Measurements from ENCODE around the gene ZNF19. TPM values are rescaled to one million over a fixed set of nuclear protein-coding genes. Genes with fewer than 3 reads are reported as not detected.
A peak's percentile ranks its signal among the peaks of the same experiment; 100 is the strongest.

Gene ZNF19
- total RNA-seq, 6 experiments from 2014 or later, result 2.5 to 3.7 (median 2.6) TPM

DNA sequence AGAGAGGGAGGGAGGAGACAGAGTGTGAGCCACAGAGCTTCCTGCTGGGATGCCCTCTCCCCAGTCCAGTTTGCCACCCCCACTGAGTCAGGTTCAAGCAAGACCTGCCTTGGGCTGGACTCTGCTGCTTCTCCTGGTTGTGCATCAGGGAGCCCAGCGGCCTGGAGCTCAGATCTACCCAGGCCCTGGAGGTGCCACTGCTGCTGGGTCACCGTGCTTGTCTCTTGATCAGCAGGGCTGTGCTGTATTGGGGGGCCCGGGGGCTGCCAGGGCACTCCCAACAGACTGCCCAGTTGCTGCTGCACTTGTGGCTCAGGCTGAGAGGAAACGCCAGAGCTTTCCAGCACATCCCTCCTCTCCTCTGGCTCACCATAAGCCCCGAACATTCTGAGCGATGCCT, 56.2 kb downstream of the ZNF19 start:
- no peak for TF ChIP-seq POLR2A (IDR thresholded peaks at IDR 0.05)
- TF ChIP-seq, protein P1, sequence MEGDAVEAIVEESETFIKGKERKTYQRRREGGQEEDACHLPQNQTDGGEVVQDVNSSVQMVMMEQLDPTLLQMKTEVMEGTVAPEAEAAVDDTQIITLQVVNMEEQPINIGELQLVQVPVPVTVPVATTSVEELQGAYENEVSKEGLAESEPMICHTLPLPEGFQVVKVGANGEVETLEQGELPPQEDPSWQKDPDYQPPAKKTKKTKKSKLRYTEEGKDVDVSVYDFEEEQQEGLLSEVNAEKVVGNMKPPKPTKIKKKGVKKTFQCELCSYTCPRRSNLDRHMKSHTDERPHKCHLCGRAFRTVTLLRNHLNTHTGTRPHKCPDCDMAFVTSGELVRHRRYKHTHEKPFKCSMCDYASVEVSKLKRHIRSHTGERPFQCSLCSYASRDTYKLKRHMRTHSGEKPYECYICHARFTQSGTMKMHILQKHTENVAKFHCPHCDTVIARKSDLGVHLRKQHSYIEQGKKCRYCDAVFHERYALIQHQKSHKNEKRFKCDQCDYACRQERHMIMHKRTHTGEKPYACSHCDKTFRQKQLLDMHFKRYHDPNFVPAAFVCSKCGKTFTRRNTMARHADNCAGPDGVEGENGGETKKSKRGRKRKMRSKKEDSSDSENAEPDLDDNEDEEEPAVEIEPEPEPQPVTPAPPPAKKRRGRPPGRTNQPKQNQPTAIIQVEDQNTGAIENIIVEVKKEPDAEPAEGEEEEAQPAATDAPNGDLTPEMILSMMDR (IDR thresholded peaks at IDR 0.05), result no peak
- no peaks in the 10 kb centered on the region for H3K9me3 ChIP-seq
- ATAC-seq (no peak), DNase-seq (no peak)
- no peaks in the 10 kb centered on the region for H3K36me3 ChIP-seq
- H3K4me1 ChIP-seq, result no peaks in the 10 kb centered on the region
- intact Hi-C loops (cut with DNase I), result no loop called here
- no peaks in the 10 kb centered on the region for H3K27me3 ChIP-seq
- no peak overlapping the region for H3K27ac ChIP-seq
- WGBS (ENCODE audit: insufficient coverage, low coverage, low lambda C conversion rate, missing lambda C conversion rate), result 67% methylated on average over 3 of the region's 6 CpGs
- no peak overlapping the region for H3K4me3 ChIP-seq

DNA sequence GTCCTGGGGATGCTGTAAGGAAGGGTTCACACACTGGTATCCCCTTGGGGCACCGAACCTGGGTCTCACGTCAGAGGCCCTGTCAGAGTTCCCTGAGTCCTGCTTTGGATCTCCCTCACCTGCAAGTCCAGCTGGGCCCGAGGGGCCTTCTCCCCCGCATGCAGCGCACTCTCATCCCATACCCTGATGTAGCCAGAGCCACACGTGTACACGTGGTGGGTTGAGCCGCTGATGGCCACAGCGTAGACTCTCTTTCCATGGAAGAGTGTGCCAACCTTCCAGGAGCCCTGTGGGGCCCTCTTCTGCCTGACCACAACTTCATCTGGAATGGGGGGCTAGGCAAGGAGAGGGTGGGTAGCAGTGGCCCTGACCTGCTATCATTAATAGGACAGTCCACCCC, 57.1 kb downstream of the ZNF19 start:
- no peaks in the 10 kb centered on the region for H3K36me3 ChIP-seq
- H3K27me3 ChIP-seq, result no peaks in the 10 kb centered on the region
- H3K9me3 ChIP-seq, result no peaks in the 10 kb centered on the region
- no peaks in the 10 kb centered on the region for H3K4me1 ChIP-seq
- H3K4me3 ChIP-seq, result no peak overlapping the region
- WGBS (ENCODE audit: insufficient coverage, low coverage, low lambda C conversion rate, missing lambda C conversion rate), result no CpG with 5 or more reads among the region's 9 CpGs
- no peak for DNase-seq
- TF ChIP-seq POLR2A (IDR thresholded peaks at IDR 0.05), result no peak
- TF ChIP-seq, protein P1 (IDR thresholded peaks at IDR 0.05), result no peak
- peak in 1 of 4 donors; percentile 18 for ATAC-seq
- H3K27ac ChIP-seq, result no peak overlapping the region
- intact Hi-C loops (cut with DNase I), result no loop called here

DNA sequence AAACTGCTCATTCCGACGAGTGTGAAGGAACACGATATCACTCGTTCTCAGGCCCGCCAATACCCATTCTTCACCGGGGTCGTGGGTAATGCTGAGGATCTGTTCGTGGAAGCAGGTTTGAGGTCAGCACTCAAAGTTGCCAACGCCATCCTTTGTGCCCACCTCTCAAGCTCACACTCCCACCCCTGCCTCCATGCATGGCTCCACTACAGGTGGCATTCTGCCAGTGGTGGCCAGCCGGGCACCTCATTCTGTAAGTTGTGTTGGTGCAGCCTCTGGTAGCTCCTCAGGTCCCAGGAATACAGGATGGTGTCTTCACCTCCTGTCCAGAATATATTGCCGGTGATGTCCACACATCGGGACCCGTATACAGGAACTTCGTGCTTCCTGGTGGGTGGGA, 57.9 kb downstream of the ZNF19 start:
- Histone ChIP-seq H3K27me3 (no peaks in the 10 kb centered on the region), H3K4me3 (no peak overlapping the region), H3K4me1 (no peaks in the 10 kb centered on the region), H3K9me3 (no peaks in the 10 kb centered on the region), H3K27ac (no peak overlapping the region), H3K36me3 (no peaks in the 10 kb centered on the region)
- 63% methylated on average over 2 of the region's 14 CpGs for WGBS (ENCODE audit: insufficient coverage, low coverage, low lambda C conversion rate, missing lambda C conversion rate)
- no peak for TF ChIP-seq POLR2A (IDR thresholded peaks at IDR 0.05)
- TF ChIP-seq, protein P1 (IDR thresholded peaks at IDR 0.05), result no peak
- intact Hi-C loops (cut with DNase I), result no loop called here
- DNase-seq (no peak), ATAC-seq (no peak)

DNA sequence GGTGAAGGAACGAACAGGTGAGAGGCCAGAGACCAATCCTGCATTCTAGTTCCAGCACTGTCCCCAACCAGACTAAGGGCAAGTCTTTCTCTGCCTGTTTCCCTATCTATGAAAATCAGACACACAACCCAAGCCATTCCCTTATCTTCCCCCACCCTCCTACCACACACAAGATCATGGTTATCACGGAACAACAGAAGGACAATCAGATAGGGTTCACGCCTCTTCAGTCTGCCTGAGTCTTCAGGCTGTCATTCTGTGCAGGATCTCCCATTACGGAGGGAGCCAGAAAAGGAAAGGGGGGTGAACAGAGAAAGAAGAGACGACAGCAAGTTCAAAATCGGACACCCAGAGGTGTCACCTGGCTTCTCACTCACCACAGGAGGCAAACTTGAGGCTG, 58.4 kb downstream of the ZNF19 start:
- Histone ChIP-seq H3K4me1 (no peaks in the 10 kb centered on the region), H3K36me3 (no peaks in the 10 kb centered on the region), H3K9me3 (no peaks in the 10 kb centered on the region), H3K27me3 (no peaks in the 10 kb centered on the region), H3K4me3 (no peak overlapping the region), H3K27ac (no peak overlapping the region)
- peak in 1 of 3 donors; percentile 1 for DNase-seq
- intact Hi-C loops (cut with DNase I), result no loop called here
- ATAC-seq, result no peak
- TF ChIP-seq POLR2A (IDR thresholded peaks at IDR 0.05), result no peak
- 33% methylated on average over 5 of the region's 6 CpGs for WGBS (ENCODE audit: insufficient coverage, low coverage, low lambda C conversion rate, missing lambda C conversion rate)

DNA sequence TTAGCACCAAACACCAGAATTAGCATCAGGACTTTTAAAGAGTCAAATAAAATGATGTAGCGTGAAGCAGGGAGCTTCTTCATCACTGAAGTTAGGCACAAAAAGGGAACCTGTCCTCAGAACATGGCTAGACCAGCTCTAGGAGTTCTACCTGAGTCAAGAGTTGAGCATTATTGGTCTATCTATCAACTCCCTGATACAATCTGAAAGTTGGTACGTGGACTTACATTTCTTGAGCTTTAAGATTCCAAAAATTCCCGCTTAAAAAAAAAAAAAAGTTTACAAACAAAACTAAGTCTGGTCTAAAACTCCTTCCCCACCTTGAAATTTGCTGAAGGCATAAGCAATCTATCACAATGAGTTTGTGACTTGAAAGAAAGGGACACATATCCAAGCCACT, 59.5 kb downstream of the ZNF19 start:
- no peaks in the 10 kb centered on the region for H3K27me3 ChIP-seq
- TF ChIP-seq, protein P1 (IDR thresholded peaks at IDR 0.05), result no peak
- TF ChIP-seq POLR2A (IDR thresholded peaks at IDR 0.05), result no peak
- H3K4me1 ChIP-seq, result no peaks in the 10 kb centered on the region
- H3K9me3 ChIP-seq, result no peaks in the 10 kb centered on the region
- no peak for DNase-seq
- ATAC-seq, result no peak
- intact Hi-C loops (cut with DNase I), result no loop called here
- WGBS (ENCODE audit: insufficient coverage, low coverage, low lambda C conversion rate, missing lambda C conversion rate), result 53% methylated on average over 3 of the region's 3 CpGs
- no peak overlapping the region for H3K4me3 ChIP-seq
- no peak overlapping the region for H3K27ac ChIP-seq
- H3K36me3 ChIP-seq, result no peaks in the 10 kb centered on the region

All from right lobe of liver (tissue), 6 donors.